Endodermal cell (in vitro differentiated cells): ENCODE measurements around the gene PTPN12. TPM values are rescaled to one million over a fixed set of nuclear protein-coding genes. Genes with fewer than 3 reads are reported as not detected.
A peak's percentile ranks its signal among the peaks of the same experiment; 100 is the strongest.

Source experiments
- DNase-seq: peaks from one replicate; pipeline ENCODE4 v3.0.0-alpha.2; 2017
- H3K27ac ChIP-seq: 2 replicates; pipeline ENCODE4 v1.5.1; 2013; ENCODE audit warnings: mild to moderate bottlenecking, low read depth, low read length, moderate library complexity
- H3K27me3 ChIP-seq: 2 replicates; pipeline ENCODE4 v1.6.1; 2013; ENCODE audit warnings: mild to moderate bottlenecking, low read length, moderate library complexity; ENCODE audit not compliant: insufficient read depth, control insufficient read depth, poor library complexity, severe bottlenecking
- H3K36me3 ChIP-seq: 2 replicates; pipeline ENCODE4 v1.7.0; 2013; ENCODE audit warnings: mild to moderate bottlenecking, low read length, moderate library complexity; ENCODE audit not compliant: control insufficient read depth, insufficient read depth
- H3K4me1 ChIP-seq: one replicate; pipeline ENCODE4 v1.7.0; 2013; ENCODE audit warnings: low read length; ENCODE audit not compliant: control insufficient read depth, insufficient read depth
- H3K4me3 ChIP-seq: 2 replicates; pipeline ENCODE4 v1.5.1; 2013; ENCODE audit warnings: mild to moderate bottlenecking, low read length, moderate library complexity
- H3K9ac ChIP-seq: 2 replicates; pipeline ENCODE4 v1.6.1; 2013; ENCODE audit warnings: mild to moderate bottlenecking, low read length, moderate library complexity; ENCODE audit not compliant: poor library complexity, severe bottlenecking; ENCODE audit errors: extremely low read depth
- H3K9me3 ChIP-seq: 2 replicates; pipeline ENCODE4 v1.6.1; 2013; ENCODE audit warnings: mild to moderate bottlenecking, low read length, moderate library complexity; ENCODE audit not compliant: control insufficient read depth
- H3K27ac Mint-ChIP-seq: 2 replicates; pipeline ENCODE4 v1.8.0; 2020; ENCODE audit warnings: mixed read lengths
- H3K27me3 Mint-ChIP-seq: 2 replicates; pipeline ENCODE4 v1.8.0; 2021; ENCODE audit warnings: mild to moderate bottlenecking, mixed read lengths; ENCODE audit not compliant: insufficient read depth
- H3K36me3 Mint-ChIP-seq: 2 replicates; pipeline ENCODE4 v1.8.0; 2020; ENCODE audit warnings: low read depth, mixed read lengths
- H3K4me1 Mint-ChIP-seq: 2 replicates; pipeline ENCODE4 v1.8.0; 2020; ENCODE audit warnings: mixed read lengths
- H3K4me3 Mint-ChIP-seq: 2 replicates; pipeline ENCODE4 v1.8.0; 2020; ENCODE audit warnings: mild to moderate bottlenecking, moderate library complexity, mixed read lengths
- H3K9me3 Mint-ChIP-seq: 2 replicates; pipeline ENCODE4 v1.8.0; 2020; ENCODE audit warnings: mild to moderate bottlenecking, mixed read lengths
- WGBS, 2 experiments: methylation state at CpG; one replicate each; pipeline versions ENCODE4 v1.1.5 to v1.1.7; 2013; ENCODE audit warnings: missing lambda C conversion rate in 2 of 2, mixed read lengths in 1 of 2; ENCODE audit not compliant: insufficient coverage in 1 of 2, insufficient read length in 1 of 2; 5-methylcytosine and 5-hydroxymethylcytosine counted together
- total RNA-seq, 2 donors: library from RNA; stranded (reverse); fragmentation: NEBNext Ultra II Directional in 1 of 2; extraction: Animal tissue kit (Norgen Biotek cat#: 25700) in 1 of 2; gene quantifications; 2 replicates in 1 of 2; 3 replicates in 1 of 2; pipeline ENCODE4 v1.2.1, GENCODE V29; 2021
- TF ChIP-seq, protein P1 (sequence below): fragments of 200-600 bp; sonication (generic); conservative IDR thresholded peaks from 2 replicates; pipeline ENCODE4 v1.5.0; 2021; ENCODE audit warnings: antibody characterized with exemption, mild to moderate bottlenecking

The PTPN12 gene
- total RNA-seq, 2 donors from 2014 or later, result 147 to 158 TPM

DNA sequence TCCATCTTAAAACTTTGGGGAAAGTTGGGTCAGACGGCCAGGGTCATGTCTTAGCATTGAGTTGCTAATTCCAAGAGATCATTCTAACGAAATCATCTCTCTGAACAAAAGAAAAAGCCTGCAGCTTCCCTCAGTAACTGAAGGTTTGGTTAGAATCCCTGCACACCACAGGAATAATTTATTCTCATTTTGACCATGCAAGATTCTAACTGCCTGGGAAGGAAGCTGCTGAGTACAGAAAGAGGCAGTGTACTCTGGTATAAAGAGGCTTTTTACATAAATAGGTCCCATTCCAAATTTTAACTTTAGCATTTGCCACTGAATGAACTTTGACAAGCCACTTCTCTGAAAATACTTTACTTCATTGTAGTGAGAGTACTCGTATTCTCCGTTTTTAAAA, 82.2 kb downstream of the PTPN12 start:
- Histone ChIP-seq H3K27me3 (no peaks in the 10 kb centered on the region), H3K4me3 (no peak overlapping the region), H3K27ac (no peak overlapping the region), H3K9me3 (no peaks in the 10 kb centered on the region), H3K4me1 (no peaks in the 10 kb centered on the region), H3K9ac (no peak overlapping the region), H3K36me3 (peaks cover 96% of the 10 kb centered on the region)
- Mint-ChIP-seq H3K27me3 (no peaks in the 10 kb centered on the region), H3K36me3 (peaks cover 58% of the 10 kb centered on the region), H3K4me1 (peaks cover 5% of the 10 kb centered on the region), H3K9me3 (no peaks in the 10 kb centered on the region), H3K27ac (no peak overlapping the region), H3K4me3 (no peak overlapping the region)
- TF ChIP-seq, protein P1, sequence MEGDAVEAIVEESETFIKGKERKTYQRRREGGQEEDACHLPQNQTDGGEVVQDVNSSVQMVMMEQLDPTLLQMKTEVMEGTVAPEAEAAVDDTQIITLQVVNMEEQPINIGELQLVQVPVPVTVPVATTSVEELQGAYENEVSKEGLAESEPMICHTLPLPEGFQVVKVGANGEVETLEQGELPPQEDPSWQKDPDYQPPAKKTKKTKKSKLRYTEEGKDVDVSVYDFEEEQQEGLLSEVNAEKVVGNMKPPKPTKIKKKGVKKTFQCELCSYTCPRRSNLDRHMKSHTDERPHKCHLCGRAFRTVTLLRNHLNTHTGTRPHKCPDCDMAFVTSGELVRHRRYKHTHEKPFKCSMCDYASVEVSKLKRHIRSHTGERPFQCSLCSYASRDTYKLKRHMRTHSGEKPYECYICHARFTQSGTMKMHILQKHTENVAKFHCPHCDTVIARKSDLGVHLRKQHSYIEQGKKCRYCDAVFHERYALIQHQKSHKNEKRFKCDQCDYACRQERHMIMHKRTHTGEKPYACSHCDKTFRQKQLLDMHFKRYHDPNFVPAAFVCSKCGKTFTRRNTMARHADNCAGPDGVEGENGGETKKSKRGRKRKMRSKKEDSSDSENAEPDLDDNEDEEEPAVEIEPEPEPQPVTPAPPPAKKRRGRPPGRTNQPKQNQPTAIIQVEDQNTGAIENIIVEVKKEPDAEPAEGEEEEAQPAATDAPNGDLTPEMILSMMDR, result no peak
- WGBS, 2 experiments, result 95 to 100% methylated on average over 3 to 4 of the region's 4 CpGs
- DNase-seq, result no peak

DNA sequence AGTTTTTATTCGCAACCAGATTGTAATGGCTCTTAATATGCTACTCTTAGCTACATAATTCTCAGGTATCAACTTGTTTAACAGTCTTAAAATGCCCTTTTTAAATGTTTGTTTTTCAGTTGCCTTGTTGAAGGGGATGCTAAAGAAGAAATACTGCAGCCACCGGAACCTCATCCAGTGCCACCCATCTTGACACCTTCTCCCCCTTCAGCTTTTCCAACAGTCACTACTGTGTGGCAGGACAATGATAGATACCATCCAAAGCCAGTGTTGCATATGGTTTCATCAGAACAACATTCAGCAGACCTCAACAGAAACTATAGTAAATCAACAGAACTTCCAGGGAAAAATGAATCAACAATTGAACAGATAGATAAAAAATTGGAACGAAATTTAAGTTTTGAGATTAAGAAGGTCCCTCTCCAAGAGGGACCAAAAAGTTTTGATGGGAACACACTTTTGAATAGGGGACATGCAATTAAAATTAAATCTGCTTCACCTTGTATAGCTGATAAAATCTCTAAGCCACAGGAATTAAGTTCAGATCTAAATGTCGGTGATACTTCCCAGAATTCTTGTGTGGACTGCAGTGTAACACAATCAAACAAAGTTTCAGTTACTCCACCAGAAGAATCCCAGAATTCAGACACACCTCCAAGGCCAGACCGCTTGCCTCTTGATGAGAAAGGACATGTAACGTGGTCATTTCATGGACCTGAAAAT, 89.7 kb downstream of the PTPN12 start:
- Histone ChIP-seq H3K27ac (no peak overlapping the region), H3K36me3 (peaks cover 93% of the 10 kb centered on the region), H3K9ac (no peak overlapping the region), H3K4me1 (peaks cover 3% of the 10 kb centered on the region), H3K9me3 (no peaks in the 10 kb centered on the region), H3K27me3 (no peaks in the 10 kb centered on the region), H3K4me3 (no peak overlapping the region)
- no peak for DNase-seq
- Mint-ChIP-seq H3K27ac (peak overlapping the region; percentile 85), H3K9me3 (no peaks in the 10 kb centered on the region), H3K4me3 (no peak overlapping the region), H3K4me1 (peaks cover 7% of the 10 kb centered on the region), H3K36me3 (peaks cover 63% of the 10 kb centered on the region), H3K27me3 (no peaks in the 10 kb centered on the region)
- 95 to 98% methylated on average over 5 to 6 of the region's 6 CpGs for WGBS, 2 experiments
- TF ChIP-seq, protein P1, result no peak

DNA sequence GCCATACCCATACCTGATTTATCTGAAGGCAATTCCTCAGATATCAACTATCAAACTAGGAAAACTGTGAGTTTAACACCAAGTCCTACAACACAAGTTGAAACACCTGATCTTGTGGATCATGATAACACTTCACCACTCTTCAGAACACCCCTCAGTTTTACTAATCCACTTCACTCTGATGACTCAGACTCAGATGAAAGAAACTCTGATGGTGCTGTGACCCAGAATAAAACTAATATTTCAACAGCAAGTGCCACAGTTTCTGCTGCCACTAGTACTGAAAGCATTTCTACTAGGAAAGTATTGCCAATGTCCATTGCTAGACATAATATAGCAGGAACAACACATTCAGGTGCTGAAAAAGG, 90.2 kb downstream of the PTPN12 start:
- no peaks in the 10 kb centered on the region for H3K27me3 ChIP-seq
- peaks cover 3% of the 10 kb centered on the region for H3K4me1 ChIP-seq
- Mint-ChIP-seq H3K9me3 (no peaks in the 10 kb centered on the region), H3K4me1 (peaks cover 7% of the 10 kb centered on the region), H3K36me3 (peaks cover 63% of the 10 kb centered on the region), H3K4me3 (no peak overlapping the region), H3K27me3 (no peaks in the 10 kb centered on the region), H3K27ac (peak overlapping the region; percentile 85)
- H3K9ac ChIP-seq, result no peak overlapping the region
- H3K9me3 ChIP-seq, result no peaks in the 10 kb centered on the region
- no peak for DNase-seq
- TF ChIP-seq, protein P1, result no peak
- H3K27ac ChIP-seq, result no peak overlapping the region
- no peak overlapping the region for H3K4me3 ChIP-seq
- H3K36me3 ChIP-seq, result peaks cover 93% of the 10 kb centered on the region
